Vagina (tissue), 2 donors: Measurements from ENCODE around the gene CD93. TPM values are rescaled to one million over a fixed set of nuclear protein-coding genes. Genes with fewer than 3 reads are reported as not detected.

Experiments
- DNase-seq, 2 donors: peaks; one replicate each; pipeline ENCODE4 v3.0.0-alpha.2; 2017; ENCODE audit errors: extremely low spot score in 2 of 2
- H3K27ac ChIP-seq: fragments of 200-600 bp; sonication (generic); one replicate; pipeline ENCODE4 v1.5.1; 2019
- H3K27me3 ChIP-seq: fragments of 200-600 bp; sonication (generic); one replicate; pipeline ENCODE4 v1.5.1; 2019
- H3K36me3 ChIP-seq, 2 donors: fragments of 200-600 bp; sonication (generic); one replicate each; pipeline ENCODE4 v1.5.1; 2017 to 2019
- H3K4me1 ChIP-seq: fragments of 200-600 bp; sonication (generic); one replicate; pipeline ENCODE4 v1.5.1; 2019
- H3K4me3 ChIP-seq, 2 donors: fragments of 200-600 bp; sonication (generic); 1 replicate in 1 of 2; 2 replicates in 1 of 2; pipeline ENCODE4 v1.5.1; 2016 to 2019
- H3K9me3 ChIP-seq: fragments of 200-600 bp; sonication (generic); one replicate; pipeline ENCODE4 v1.5.1; 2019
- POLR2A ChIP-seq, 2 donors: fragments of 450-650 bp; IDR thresholded peaks; one replicate each; pipeline ENCODE4 v1.6.1; 2017; ENCODE audit warnings: antibody characterized with exemption in 2 of 2, mild to moderate bottlenecking in 2 of 2, moderate library complexity in 2 of 2
- POLR2AphosphoS5 ChIP-seq, 2 donors: sonication (generic); formaldehyde crosslinking; IDR thresholded peaks; one replicate each; pipeline ENCODE4 v1.9.0; 2017; ENCODE audit warnings: antibody characterized with exemption in 2 of 2, mild to moderate bottlenecking in 2 of 2, low read depth in 1 of 2; ENCODE audit not compliant: insufficient read depth in 1 of 2
- intact Hi-C: fragments of 100-400 bp; cut with DNase I; formaldehyde crosslinking; loops from one replicate; pipeline ENCODE4 v1.15.1; 2023
- total RNA-seq: library from RNA; depleted of rRNA; stranded (reverse); fragments of >200 nt; gene quantifications from one replicate; pipeline ENCODE4 v1.2.3, GENCODE V29; 2016
- TF ChIP-seq, protein P1 (sequence below), 3 experiments: fragments of 450-650 bp in 2 of 3; fragments of 200-600 bp in 1 of 3; sonication (generic) in 1 of 3; IDR thresholded peaks; one replicate each; pipeline ENCODE4 v1.5.1; 2017 to 2019; ENCODE audit warnings: antibody characterized with exemption in 3 of 3, mild to moderate bottlenecking in 2 of 3, moderate library complexity in 2 of 3

CD93 gene
- total RNA-seq, 1 donor from 2014 or later: 45.4 TPM

- TF ChIP-seq, protein P1, sequence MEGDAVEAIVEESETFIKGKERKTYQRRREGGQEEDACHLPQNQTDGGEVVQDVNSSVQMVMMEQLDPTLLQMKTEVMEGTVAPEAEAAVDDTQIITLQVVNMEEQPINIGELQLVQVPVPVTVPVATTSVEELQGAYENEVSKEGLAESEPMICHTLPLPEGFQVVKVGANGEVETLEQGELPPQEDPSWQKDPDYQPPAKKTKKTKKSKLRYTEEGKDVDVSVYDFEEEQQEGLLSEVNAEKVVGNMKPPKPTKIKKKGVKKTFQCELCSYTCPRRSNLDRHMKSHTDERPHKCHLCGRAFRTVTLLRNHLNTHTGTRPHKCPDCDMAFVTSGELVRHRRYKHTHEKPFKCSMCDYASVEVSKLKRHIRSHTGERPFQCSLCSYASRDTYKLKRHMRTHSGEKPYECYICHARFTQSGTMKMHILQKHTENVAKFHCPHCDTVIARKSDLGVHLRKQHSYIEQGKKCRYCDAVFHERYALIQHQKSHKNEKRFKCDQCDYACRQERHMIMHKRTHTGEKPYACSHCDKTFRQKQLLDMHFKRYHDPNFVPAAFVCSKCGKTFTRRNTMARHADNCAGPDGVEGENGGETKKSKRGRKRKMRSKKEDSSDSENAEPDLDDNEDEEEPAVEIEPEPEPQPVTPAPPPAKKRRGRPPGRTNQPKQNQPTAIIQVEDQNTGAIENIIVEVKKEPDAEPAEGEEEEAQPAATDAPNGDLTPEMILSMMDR (IDR thresholded peaks at IDR 0.05): no peak
- TF ChIP-seq POLR2A (IDR thresholded peaks at IDR 0.05): no peak
- TF ChIP-seq POLR2AphosphoS5 (IDR thresholded peaks at IDR 0.05; ENCODE audit: insufficient read depth in 1 of 2, low read depth in 1 of 2): no peak
- Histone ChIP-seq H3K4me3 (no peak overlapping the region), H3K27ac (no peak overlapping the region), H3K9me3 (no peaks in the 10 kb centered on the region), H3K36me3 (no peaks in the 10 kb centered on the region), H3K4me1 (peaks cover 6% of the 10 kb centered on the region), H3K27me3 (no peaks in the 10 kb centered on the region)
- intact Hi-C loops: no loop called here
- no peak for DNase-seq
Observed at GRCh38 chr20:23112595-23112994, 26.5 kb upstream of the CD93 start.

DNA sequence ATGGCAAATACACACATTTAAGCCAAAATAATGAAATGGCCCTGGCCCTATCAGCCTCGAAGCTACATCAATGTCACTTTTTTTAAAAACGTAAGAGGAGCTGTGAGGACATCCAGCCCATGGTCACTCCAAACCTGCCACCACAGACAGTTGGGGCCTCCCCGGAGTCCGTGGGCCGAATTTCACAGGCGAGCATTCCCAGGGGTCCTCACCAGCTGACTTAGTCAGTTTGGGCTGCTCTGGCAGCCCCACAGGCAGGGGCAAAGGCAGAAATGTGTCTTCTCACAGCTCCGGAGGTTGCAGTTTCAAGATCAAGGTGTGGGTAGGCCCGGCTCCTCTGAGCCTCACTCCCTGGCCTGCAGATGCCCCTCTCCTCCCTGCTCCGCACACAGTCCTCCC lies 25.8 kb upstream of the CD93 start:
- intact Hi-C loops: no loop called here
- no peaks in the 10 kb centered on the region for H3K27me3 ChIP-seq
- H3K9me3 ChIP-seq: no peaks in the 10 kb centered on the region
- no peak overlapping the region for H3K4me3 ChIP-seq
- H3K27ac ChIP-seq: no peak overlapping the region
- peaks cover 6% of the 10 kb centered on the region for H3K4me1 ChIP-seq
- no peaks in the 10 kb centered on the region for H3K36me3 ChIP-seq
- TF ChIP-seq POLR2A (IDR thresholded peaks at IDR 0.05): no peak
- TF ChIP-seq POLR2AphosphoS5 (IDR thresholded peaks at IDR 0.05; ENCODE audit: insufficient read depth in 1 of 2, low read depth in 1 of 2): no peak
- TF ChIP-seq, protein P1 (IDR thresholded peaks at IDR 0.05): no peak
- DNase-seq: no peak

DNA sequence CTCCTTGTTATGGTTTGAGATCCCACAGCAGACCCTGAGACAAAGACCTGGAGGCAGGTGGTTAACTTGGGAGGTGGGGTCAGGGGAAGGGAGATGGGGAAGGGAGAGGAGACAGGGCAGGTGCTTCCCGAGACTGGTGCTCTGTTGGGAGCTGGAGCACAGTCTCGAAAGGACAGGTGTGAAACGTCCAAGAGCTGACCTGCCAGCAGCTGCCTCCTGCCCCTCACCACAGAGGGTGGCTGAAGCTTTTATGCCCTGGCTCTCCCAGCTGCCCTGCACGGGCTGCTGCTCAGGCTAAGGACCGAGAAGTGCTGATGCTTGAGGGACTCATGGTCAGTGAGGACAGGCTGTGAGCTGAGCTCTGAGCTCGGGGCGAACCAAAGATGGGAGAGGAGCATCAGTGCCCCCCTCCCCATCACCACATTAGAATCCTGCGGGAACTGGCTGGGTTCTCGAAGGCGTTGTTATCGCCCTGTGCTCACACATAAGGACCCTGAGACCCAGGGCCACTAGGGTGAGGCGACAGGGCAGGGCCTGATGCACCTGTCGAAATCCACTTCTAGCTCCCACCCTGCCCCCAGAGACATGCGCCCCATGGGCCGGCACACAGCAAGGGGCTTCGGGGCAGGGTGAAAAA lies 25.3 kb upstream of the CD93 start:
- no peak for DNase-seq
- Histone ChIP-seq H3K9me3 (no peaks in the 10 kb centered on the region), H3K27ac (no peak overlapping the region), H3K36me3 (no peaks in the 10 kb centered on the region), H3K4me1 (peaks cover 11% of the 10 kb centered on the region), H3K4me3 (no peak overlapping the region), H3K27me3 (no peaks in the 10 kb centered on the region)
- intact Hi-C loops: no loop called here
- TF ChIP-seq POLR2A (IDR thresholded peaks at IDR 0.05) (no peak), POLR2AphosphoS5 (IDR thresholded peaks at IDR 0.05; ENCODE audit: insufficient read depth in 1 of 2, low read depth in 1 of 2) (no peak)
- TF ChIP-seq, protein P1 (IDR thresholded peaks at IDR 0.05): no peak

GRCh38 chr20:23108871-23109270 lies 22.7 kb upstream of the CD93 start:
- Histone ChIP-seq H3K27ac (no peak overlapping the region), H3K36me3 (no peaks in the 10 kb centered on the region)

DNA sequence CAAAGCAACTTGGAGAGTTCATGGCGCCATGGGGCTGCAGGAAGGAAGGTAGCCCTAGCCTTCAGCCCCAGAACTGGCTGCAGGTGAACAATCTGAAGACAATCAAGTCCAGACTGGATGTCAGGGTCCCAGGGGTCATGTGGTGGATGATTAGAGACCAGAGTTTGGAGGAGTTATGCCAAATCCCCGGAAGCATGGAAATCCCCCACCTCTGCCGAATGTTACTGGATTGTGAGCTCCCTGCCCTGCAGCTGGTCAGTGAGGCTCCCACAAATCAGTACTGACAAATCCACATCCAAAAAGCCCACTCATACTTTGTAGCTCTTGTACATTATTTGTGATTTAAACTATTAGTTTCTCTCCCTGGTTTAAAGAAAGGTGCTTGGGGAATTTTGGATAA lies 21.3 kb upstream of the CD93 start:
- H3K27ac ChIP-seq: no peak overlapping the region
- intact Hi-C loops: no loop called here

More at GRCh38 chr20:23108871-23109270, 22.7 kb upstream of the CD93 start:
- Histone ChIP-seq H3K9me3 (no peaks in the 10 kb centered on the region), H3K4me3 (no peak overlapping the region), H3K27me3 (no peaks in the 10 kb centered on the region), H3K4me1 (peaks cover 21% of the 10 kb centered on the region)
- no peak for DNase-seq
- intact Hi-C loops: no loop called here
- TF ChIP-seq POLR2A (IDR thresholded peaks at IDR 0.05) (no peak), POLR2AphosphoS5 (IDR thresholded peaks at IDR 0.05; ENCODE audit: insufficient read depth in 1 of 2, low read depth in 1 of 2) (no peak)
- TF ChIP-seq, protein P1 (IDR thresholded peaks at IDR 0.05): no peak

More for the DNA sequence above, 21.3 kb upstream of the CD93 start:
- TF ChIP-seq POLR2A (IDR thresholded peaks at IDR 0.05): no peak
- TF ChIP-seq, protein P1 (IDR thresholded peaks at IDR 0.05): no peak
- no peak for TF ChIP-seq POLR2AphosphoS5 (IDR thresholded peaks at IDR 0.05; ENCODE audit: insufficient read depth in 1 of 2, low read depth in 1 of 2)
- Histone ChIP-seq H3K9me3 (no peaks in the 10 kb centered on the region), H3K4me1 (peaks cover 24% of the 10 kb centered on the region), H3K4me3 (no peak overlapping the region), H3K27me3 (no peaks in the 10 kb centered on the region), H3K36me3 (no peaks in the 10 kb centered on the region)
- DNase-seq: no peak
